BJ (cell line): ENCODE measurements around the gene SNX8. TPM values are rescaled to one million over a fixed set of nuclear protein-coding genes. Genes with fewer than 3 reads are reported as not detected.
A peak's percentile ranks its signal among the peaks of the same experiment; 100 is the strongest.

Source experiments
- CTCF ChIA-PET: fragments of 350-600 bp; formaldehyde crosslinking; extraction: SDS; loops from one replicate; lab custom pipeline; 2021; ENCODE audit warnings: antibody characterized with exemption, inconsistent platforms; lab: Yijun Ruan, JAX
- POLR2A ChIA-PET: fragments of 300-600 bp; sonication (Branson Sonifier 250); formaldehyde crosslinking; extraction: SDS; loops from one replicate; lab custom pipeline; 2021; ENCODE audit warnings: antibody characterized with exemption; lab: Charles Lee
- DNase-seq: peaks from one replicate; pipeline ENCODE4 v3.0.0-alpha.2; 2011; ENCODE audit warnings: low read depth
- H3K27me3 ChIP-seq: 2 replicates; pipeline ENCODE4 v1.6.0; 2011; ENCODE audit warnings: low read length; ENCODE audit not compliant: control insufficient read depth, insufficient read depth
- H3K36me3 ChIP-seq: 2 replicates; pipeline ENCODE4 v1.5.1; 2011; ENCODE audit warnings: low read length; ENCODE audit not compliant: control insufficient read depth, insufficient read depth
- H3K4me3 ChIP-seq: 2 replicates; pipeline ENCODE4 v1.5.1; 2011; ENCODE audit warnings: low read depth, mild to moderate bottlenecking, control low read depth, low read length
- CTCF ChIP-seq: IDR thresholded peaks from 2 replicates; pipeline ENCODE4 v1.5.1; 2011; ENCODE audit warnings: low read depth, mild to moderate bottlenecking, control low read depth, inconsistent platforms, low read length, moderate library complexity; ENCODE audit not compliant: insufficient read depth
- polyA minus RNA-seq: library from RNA; depleted of rRNA, polyadenylated mRNA; stranded (reverse); fragments of >200 nt; gene quantifications from 2 replicates; pipeline ENCODE4 v1.2.3, GENCODE V29; 2011; rRNA and poly(A)+ RNA removed
- polyA plus RNA-seq: library from polyadenylated mRNA; depleted of rRNA; stranded (reverse); fragments of >200 nt; gene quantifications from 2 replicates; pipeline ENCODE4 v1.2.3, GENCODE V29; 2011; rRNA removed

The SNX8 gene
- polyA plus RNA-seq (36.9 and 62.1 TPM in 2 replicates), polyA minus RNA-seq (42.3 and 65.2 TPM in 2 replicates)

GRCh38 chr7:2314209-2314955, at the start of gene SNX8:
SNX8 (minus strand) TSS chr7:2314441; CDS start chr7:2314421, 20 bp downstream.
- no peaks in the 10 kb centered on the region for H3K27me3 ChIP-seq
- DNase-seq, result no peak
- POLR2A ChIA-PET, result no interaction called here
- CTCF ChIA-PET, result no interaction called here
- TF ChIP-seq CTCF, result 0 out of 2 replicates have a peak, but pooled peaks have one; percentile 8
- H3K4me3 ChIP-seq, result peak within 1 kb of the TSS; percentile 76
- no peaks in the 10 kb centered on the region for H3K36me3 ChIP-seq

- peaks cover 35% of the 10 kb centered on the region for H3K36me3 ChIP-seq
- CTCF ChIA-PET, result interaction anchor here (0.7 kb wide), 2 partner anchors 33 to 37 kb away, joined by 3 read pairs; no protein-coding TSS in a partner anchor
- POLR2A ChIA-PET, result no interaction called here
Observed at GRCh38 chr7:2362385-2363088, 48.3 kb upstream of the SNX8 start.

GRCh38 chr7:2360796-2361195, 46.6 kb upstream of the SNX8 start:
- no peak for DNase-seq
- Histone ChIP-seq H3K27me3 (no peaks in the 10 kb centered on the region), H3K4me3 (no peak overlapping the region), H3K36me3 (peaks cover 25% of the 10 kb centered on the region)
- ChIA-PET CTCF (no interaction called here), POLR2A (no interaction called here)
- no peak for TF ChIP-seq CTCF

More at GRCh38 chr7:2362385-2363088, 48.3 kb upstream of the SNX8 start:
- H3K4me3 ChIP-seq, result no peak overlapping the region
- H3K27me3 ChIP-seq, result no peaks in the 10 kb centered on the region
- TF ChIP-seq CTCF, result no peak
- no peak for DNase-seq

- DNase-seq, result no peak
Observed at GRCh38 chr7:2359610-2360009, 45.4 kb upstream of the SNX8 start.

More at GRCh38 chr7:2359610-2360009, 45.4 kb upstream of the SNX8 start:
- Histone ChIP-seq H3K4me3 (no peak overlapping the region), H3K27me3 (no peaks in the 10 kb centered on the region), H3K36me3 (peaks cover 19% of the 10 kb centered on the region)
- POLR2A ChIA-PET, result no interaction called here
- TF ChIP-seq CTCF, result no peak
- CTCF ChIA-PET, result no interaction called here
